ENCODE data around the gene PRDM16. TPM values are rescaled to one million over a fixed set of nuclear protein-coding genes. Genes with fewer than 3 reads are reported as not detected.

The PRDM16 gene
- total and polyA plus RNA-seq, 2 of the 13 experiments (the other 11 are each of a cell fraction or from before 2014, with no cell fraction given) = 0.15 to 0.81 TPM

GRCh38 chr1:3292868-3293562 lies 224.0 kb downstream of the PRDM16 start (continued):
- TF ChIP-seq ZBTB26 (CRISPR knock-in tag; IDR thresholded peaks at IDR 0.05; ENCODE audit: borderline replicate concordance) = no peak
- TF ChIP-seq KLF15 (CRISPR knock-in tag; IDR thresholded peaks at IDR 0.05; ENCODE audit: borderline replicate concordance) = no peak
- TF ChIP-seq NFKBIZ (CRISPR knock-in tag; IDR thresholded peaks at IDR 0.05) = no peak
- no peak for TF ChIP-seq DNMT1 (CRISPR knock-in tag; IDR thresholded peaks at IDR 0.05)
- no peak for TF ChIP-seq ZFP82 (CRISPR knock-in tag; IDR thresholded peaks at IDR 0.05; ENCODE audit: borderline replicate concordance)
- TF ChIP-seq ZNF510 (CRISPR knock-in tag; IDR thresholded peaks at IDR 0.05; ENCODE audit: low read depth) = no peak; the same call in 1 of the 2 replicates
- no peak for TF ChIP-seq TRIM22 (IDR thresholded peaks at IDR 0.05)
- TF ChIP-seq, protein P1, sequence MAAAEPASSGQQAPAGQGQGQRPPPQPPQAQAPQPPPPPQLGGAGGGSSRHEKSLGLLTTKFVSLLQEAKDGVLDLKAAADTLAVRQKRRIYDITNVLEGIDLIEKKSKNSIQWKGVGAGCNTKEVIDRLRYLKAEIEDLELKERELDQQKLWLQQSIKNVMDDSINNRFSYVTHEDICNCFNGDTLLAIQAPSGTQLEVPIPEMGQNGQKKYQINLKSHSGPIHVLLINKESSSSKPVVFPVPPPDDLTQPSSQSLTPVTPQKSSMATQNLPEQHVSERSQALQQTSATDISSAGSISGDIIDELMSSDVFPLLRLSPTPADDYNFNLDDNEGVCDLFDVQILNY (CRISPR knock-in tag; conservative IDR thresholded peaks at IDR 0.05) = no peak
- no peak for TF ChIP-seq ZNF414 (CRISPR knock-in tag; IDR thresholded peaks at IDR 0.05)
- TF ChIP-seq LRRFIP1 (CRISPR knock-in tag; conservative IDR thresholded peaks at IDR 0.05) = no peak
- no peak for TF ChIP-seq ZNF263 (CRISPR knock-in tag; IDR thresholded peaks at IDR 0.05)
- TF ChIP-seq ZNF589 (CRISPR knock-in tag; conservative IDR thresholded peaks at IDR 0.05) = peak; percentile 80; the same call in 1 of the 2 replicates
- TF ChIP-seq ZNF367 (CRISPR knock-in tag; IDR thresholded peaks at IDR 0.05; ENCODE audit: borderline replicate concordance) = no peak
- TF ChIP-seq, protein P2, sequence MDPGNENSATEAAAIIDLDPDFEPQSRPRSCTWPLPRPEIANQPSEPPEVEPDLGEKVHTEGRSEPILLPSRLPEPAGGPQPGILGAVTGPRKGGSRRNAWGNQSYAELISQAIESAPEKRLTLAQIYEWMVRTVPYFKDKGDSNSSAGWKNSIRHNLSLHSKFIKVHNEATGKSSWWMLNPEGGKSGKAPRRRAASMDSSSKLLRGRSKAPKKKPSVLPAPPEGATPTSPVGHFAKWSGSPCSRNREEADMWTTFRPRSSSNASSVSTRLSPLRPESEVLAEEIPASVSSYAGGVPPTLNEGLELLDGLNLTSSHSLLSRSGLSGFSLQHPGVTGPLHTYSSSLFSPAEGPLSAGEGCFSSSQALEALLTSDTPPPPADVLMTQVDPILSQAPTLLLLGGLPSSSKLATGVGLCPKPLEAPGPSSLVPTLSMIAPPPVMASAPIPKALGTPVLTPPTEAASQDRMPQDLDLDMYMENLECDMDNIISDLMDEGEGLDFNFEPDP (CRISPR knock-in tag; conservative IDR thresholded peaks at IDR 0.05) = no peak
- TF ChIP-seq ZNF746 (CRISPR knock-in tag; IDR thresholded peaks at IDR 0.05) = no peak
- TF ChIP-seq MAX (IDR thresholded peaks at IDR 0.05) = no peak; the same call in 1 of the 2 replicates
- no peak for TF ChIP-seq SRSF4 (IDR thresholded peaks at IDR 0.05; ENCODE audit: low read depth, low read length, poor library complexity, severe bottlenecking)
